C4-2B (cell line): ENCODE results near the gene ATP8B4.

Experiments
- ZFX ChIP-seq: fragments of 450-650 bp; IDR thresholded peaks from 2 replicates; pipeline ENCODE4 v1.6.1; 2017
- TF ChIP-seq, protein P1 (sequence below): fragments of 450-650 bp; conservative IDR thresholded peaks from 2 replicates; pipeline ENCODE4 v1.5.1; 2017; ENCODE audit warnings: mild to moderate bottlenecking

- TF ChIP-seq, protein P1, sequence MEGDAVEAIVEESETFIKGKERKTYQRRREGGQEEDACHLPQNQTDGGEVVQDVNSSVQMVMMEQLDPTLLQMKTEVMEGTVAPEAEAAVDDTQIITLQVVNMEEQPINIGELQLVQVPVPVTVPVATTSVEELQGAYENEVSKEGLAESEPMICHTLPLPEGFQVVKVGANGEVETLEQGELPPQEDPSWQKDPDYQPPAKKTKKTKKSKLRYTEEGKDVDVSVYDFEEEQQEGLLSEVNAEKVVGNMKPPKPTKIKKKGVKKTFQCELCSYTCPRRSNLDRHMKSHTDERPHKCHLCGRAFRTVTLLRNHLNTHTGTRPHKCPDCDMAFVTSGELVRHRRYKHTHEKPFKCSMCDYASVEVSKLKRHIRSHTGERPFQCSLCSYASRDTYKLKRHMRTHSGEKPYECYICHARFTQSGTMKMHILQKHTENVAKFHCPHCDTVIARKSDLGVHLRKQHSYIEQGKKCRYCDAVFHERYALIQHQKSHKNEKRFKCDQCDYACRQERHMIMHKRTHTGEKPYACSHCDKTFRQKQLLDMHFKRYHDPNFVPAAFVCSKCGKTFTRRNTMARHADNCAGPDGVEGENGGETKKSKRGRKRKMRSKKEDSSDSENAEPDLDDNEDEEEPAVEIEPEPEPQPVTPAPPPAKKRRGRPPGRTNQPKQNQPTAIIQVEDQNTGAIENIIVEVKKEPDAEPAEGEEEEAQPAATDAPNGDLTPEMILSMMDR = no peak
- no peak for TF ChIP-seq ZFX
Measured at GRCh38 chr15:49868348-49868747, 250.7 kb downstream of the ATP8B4 start.
